Stimulated activated CD8-positive, alpha-beta memory T cell treated with anti-CD3 and anti-CD28 coated beads, Interleukin-7, amount 100 ng/mL, for 1 hour (primary cell): Measurements from ENCODE around the gene ELL.

Experiments
- DNase-seq, 2 donors: peaks; one replicate each; pipeline ENCODE4 v3.0.0-alpha.2; 2020; ENCODE audit warnings: low read depth in 2 of 2

Gene ELL

DNA sequence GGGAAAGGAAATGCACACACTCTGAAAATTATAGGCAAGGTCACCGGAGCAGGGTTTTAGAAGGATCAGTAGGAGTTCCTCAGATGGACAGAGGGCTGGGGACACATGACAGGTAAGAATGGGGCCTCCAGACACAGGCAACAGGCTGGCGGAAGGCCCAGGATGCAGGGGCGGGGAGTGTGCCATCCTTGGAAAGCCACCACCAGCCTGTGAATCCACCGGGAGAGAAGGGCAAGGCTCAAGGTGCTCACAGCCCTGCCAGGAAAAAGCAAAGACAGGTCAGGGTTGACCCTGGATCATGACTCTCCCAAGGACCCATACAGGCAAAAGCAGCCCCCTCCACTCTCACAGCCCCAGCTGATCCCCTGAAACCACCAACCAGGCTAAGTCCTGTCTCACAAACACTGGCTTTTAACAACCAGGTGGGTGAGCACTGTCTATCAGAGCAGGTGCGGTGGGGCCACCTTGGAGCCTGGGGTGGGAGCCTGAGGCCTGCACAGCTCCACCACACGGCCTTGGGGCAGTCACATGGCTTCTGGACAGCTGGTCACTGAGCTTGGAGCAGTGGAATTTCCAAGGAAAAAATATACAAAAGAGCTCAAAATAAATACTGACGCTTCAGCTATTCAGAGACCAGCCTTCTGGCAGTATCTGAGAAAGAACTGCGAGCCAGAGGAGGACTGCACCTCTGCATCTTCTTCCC, 48.7 kb downstream of the ELL start:
- no peak for DNase-seq

DNA sequence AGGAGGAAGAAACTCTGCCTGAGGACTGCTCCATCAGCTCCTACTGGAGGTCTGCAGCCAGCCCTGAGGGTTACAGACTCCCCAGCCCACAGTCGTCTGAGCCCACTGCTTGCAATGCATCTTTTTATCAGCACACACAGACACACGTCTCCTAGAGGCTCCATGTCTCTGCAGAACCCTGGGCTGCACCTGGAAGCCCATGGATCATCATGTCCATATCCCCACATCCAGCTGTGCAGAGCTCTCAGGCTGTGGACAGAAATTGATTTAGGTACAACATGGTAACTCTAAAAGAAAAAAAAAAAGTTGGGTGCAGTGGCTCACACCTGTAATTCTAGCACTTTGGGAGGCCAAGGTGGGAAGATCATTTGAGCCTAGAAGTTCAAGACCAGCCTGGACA, 51.1 kb downstream of the ELL start:
- no peak for DNase-seq

DNA sequence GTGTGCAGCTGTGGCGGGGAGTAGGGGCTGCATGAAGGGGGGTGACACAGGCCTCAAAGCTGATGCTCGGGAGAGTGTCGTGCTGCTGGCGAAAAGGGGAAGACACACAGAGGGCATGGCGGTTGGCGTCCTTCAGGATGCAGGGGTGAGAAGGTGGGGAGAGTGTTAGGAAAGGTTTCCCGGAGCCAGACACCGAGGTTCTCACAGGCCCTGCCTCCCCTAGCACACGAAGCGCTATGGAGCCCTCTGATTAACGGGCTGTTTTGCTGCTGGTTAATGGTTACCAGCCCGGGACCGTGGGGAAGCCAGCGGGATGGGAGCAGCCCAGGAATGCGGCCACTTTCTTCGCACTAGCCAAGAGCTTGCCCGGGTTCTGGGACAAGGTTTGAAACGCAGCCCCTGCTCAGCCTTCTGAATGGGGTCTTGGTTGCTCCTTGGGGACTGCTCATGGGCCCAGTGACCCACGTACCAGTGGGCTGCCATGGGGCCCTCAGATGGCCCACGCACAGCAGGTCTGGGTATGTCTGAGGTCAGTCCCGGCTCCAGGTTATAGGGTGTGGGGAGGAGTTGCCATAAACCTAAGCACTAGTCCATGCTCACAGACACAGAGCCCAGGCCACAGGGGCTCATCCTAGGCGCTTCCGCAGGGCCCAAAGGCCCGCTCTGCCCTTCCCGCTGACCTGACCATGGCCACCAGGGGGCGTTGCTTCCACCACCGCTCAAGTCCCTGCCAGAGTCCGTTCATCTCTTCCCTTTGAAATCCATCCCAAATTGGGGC, 52.6 kb downstream of the ELL start:
- DNase-seq, result peak in 1 of 2 donors; percentile 32

DNA sequence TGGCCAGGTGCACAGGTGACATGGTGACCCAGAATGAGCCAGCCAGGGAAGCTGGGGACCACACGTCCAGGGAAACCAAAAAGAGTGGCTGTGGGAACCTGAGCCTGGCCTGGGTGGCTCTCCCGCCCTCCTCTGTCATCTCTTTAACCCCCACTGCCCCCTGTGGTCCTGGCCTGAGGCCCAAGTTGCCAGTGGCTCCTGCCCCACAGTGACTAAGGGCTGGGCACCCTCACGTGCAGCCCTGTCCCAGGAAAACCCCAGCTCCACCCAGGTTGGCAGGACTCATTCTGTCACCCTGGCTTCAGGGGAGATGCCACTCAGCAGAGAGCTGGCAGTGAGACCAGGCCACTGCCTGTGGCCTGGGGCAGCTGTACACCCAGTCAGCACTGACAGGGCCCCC, 53.4 kb downstream of the ELL start:
- no peak for DNase-seq

- no peak for DNase-seq
Measured at GRCh38 chr19:18467978-18468377, 53.9 kb downstream of the ELL start.

GRCh38 chr19:18466354-18466753, 55.5 kb downstream of the ELL start:
- DNase-seq, result no peak

- DNase-seq, result no peak
Measured at GRCh38 chr19:18465964-18466339, 55.9 kb downstream of the ELL start.

GRCh38 chr19:18465214-18465963, 56.5 kb downstream of the ELL start:
- DNase-seq, result no peak

- no peak for DNase-seq
Measured at GRCh38 chr19:18464646-18465045, 57.2 kb downstream of the ELL start.

DNA sequence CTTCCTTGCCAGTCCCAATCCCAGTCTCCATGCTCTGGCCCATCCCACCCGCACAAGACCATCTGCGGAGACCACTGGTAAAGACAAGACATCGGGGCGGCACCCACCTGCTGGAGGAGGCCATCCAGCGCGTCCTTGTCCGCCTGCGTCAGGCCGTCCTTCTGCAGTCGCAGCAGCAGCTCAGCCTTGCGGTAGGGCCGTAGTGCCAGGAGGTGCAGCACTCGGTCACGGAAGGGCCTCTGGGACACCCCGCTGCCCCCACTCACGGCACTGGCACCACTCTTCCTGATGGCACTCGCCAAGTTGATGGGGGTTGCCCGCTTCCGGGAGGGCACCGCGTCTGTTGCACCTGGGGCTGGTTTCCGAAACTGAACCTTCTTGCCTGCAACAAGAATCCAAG, 60.4 kb downstream of the ELL start:
- DNase-seq, result no peak

- no peak for DNase-seq
Measured at GRCh38 chr19:18460900-18461299, 61.0 kb downstream of the ELL start.

DNA sequence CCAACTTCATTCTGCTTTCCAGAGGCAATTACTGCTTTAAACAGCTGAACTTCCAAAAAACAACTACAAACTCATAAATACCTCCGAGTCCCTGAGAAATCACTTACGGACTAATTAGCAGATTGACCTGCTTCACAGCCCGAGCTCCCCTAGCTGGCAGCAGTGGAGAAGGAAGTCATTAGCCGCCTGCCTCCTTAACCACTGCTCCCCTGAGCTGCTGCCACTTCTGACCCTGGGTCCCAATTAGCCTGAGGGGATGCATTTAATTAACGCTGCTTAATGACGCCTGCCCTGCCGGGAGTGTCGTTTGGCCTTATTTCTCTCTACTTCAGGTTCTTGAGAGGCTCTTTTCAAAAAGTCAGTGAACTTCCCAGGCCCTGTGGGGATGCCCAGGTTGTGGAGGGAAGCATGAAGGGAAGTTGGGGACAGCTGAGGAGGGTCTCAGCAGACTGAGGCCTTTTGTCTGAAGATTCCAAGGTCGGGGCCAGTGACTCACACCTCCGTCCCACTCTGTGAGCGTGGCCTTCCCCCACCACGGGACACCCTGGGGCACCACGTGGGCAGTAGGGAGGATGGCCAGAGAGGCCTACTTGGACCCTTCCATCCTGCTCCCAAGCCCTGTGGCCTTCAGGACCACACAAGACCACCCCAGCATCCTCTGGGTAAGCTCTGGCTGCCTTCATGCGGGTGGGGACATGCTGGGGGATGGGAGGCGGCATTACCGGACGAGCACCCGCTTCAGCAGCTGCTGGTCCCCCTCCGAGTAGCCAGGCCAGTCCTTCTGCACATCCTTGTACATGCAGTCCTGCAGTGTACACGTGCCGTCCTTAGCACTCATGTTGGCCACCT, 64.2 kb downstream of the ELL start:
- DNase-seq, result no peak

DNA sequence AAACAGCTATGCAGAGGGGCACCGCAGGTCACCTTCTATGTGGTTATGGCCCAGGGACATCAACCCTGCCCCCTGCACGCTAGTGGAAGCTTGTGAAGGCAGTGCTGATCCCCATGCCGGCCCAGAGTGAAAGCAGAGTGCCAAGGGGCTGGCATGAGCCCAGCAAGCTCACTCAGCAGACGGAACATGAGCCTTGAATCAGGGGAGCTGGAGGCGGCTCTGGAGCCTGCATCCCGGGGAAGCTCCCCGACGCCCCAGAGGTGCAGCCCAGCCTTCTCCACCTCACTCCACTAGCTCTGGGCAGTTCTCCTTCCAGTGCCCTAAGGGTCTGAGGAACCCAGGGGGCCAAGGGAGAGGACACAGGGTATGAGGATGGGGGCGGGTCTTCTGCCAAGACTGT, 64.9 kb downstream of the ELL start:
- no peak for DNase-seq

DNA sequence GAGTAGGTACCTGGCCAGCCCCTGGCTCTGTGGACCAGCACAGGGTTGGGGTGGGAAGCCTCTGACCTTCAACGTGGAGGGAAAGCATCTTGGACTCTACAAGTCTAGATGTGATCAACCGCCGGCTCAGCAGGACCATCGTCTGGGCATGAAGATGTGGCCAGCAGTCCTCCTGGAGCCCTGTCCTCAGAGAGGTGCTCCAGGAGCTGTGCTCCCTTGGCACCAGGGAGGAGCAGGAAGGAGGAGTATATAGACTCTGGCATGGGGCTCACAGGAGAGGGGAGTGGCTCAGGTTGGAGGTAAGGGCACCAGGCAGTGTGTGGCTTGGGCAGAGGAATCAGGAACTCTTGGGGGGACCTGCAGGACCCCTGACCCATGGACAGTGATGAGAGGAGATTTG, 65.6 kb downstream of the ELL start:
- DNase-seq, result no peak

GRCh38 chr19:18453269-18454024, 68.4 kb downstream of the ELL start:
- DNase-seq, result no peak

DNA sequence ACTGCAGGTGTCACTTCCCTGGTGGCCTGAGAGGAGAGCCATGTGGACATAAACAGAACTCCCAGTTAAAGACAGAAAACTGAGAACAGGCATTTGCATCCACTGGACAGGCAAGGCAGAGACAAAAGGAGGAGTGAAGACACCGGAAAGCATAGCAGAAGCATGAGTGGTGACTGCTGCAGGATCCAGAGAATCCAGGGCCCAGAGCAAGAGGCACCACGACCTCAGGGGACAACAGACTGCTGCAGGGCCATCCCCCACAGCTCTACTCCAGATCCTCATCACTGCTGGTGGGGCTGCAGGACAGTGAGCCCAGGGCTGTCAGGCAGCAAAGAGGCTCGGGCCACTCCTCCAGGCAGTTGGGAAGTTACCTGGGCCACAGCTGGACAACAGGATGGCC, 69.5 kb downstream of the ELL start:
- DNase-seq, result no peak

DNA sequence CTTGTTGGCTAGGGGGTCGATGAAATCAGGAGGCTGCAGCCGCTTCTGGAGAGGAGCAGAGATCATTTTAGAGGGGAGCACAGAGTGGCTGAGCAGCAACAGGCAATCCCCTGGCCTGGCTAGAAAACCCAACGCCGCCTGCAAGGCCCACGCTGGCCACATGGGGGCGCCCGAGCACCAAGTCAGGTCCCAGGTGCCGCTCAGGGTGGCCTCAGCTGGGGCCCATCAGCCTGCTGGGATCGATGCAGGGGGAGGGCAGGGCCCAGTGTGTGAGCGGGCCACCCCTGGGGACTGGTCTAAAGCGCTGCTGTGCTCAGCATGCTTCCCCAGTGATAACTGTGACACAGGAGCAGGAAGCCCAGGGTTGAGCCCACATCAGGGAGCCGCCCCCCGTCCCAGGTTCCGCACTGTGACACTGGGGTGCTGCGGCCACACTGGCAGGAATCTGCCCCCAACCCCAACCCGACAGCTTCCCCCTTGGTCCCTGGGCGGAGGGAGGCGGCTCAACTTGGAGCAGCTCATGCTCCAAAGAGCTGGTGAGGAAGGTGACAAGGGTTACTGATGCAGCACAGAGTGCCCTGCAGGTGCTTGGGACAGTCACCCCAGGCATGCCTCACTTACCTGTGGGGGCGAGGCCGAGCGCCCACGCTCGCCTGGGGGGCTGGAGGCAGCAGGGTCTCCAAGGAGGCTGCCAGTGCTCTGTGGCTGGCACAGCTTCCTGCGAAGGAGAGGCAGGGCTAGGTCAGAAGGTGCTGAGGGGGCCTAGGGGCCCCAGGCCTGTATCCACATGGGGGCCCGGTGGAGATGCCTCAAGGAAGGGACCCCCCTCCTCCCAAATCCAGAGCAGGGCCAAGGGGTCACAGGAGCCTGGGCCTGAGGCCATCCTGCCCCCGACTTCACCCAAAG, 70.7 kb downstream of the ELL start:
- DNase-seq, result peak; percentile 77 to 86

GRCh38 chr19:18450021-18450930, 71.6 kb downstream of the ELL start:
- DNase-seq, result no peak

GRCh38 chr19:18449552-18449951, 72.3 kb downstream of the ELL start:
- DNase-seq, result no peak
